ENCODE results near the gene RPLP1.

The RPLP1 gene

GRCh38 chr15:69497667-69498066 is 45.0 kb downstream of the RPLP1 start:
- no peak for TF ChIP-seq CTCF (IDR thresholded peaks at IDR 0.05; ENCODE audit: extremely low read depth, missing control alignments)
- DNase-seq (ENCODE audit: low spot score), result no peak

DNA sequence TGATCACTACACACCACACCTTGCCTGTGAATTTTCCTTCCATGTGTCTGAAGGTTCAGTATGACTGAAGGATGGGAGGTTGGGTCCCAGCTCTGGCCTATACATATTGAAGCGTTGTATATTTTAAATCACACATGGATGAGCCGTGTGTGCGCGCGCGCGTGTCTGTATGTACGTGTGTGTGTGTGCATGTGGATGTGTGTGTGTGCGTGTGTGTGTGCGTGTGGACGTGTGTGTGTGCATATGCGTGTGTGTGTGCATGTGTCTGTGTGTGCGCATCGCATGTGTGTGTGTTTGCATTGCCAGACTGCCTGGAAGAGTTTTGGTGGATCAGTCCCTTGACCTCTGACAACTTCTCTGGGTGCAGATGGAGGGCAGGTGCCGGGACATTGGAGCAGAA is 45.7 kb downstream of the RPLP1 start:
- DNase-seq (ENCODE audit: low spot score), result no peak
- TF ChIP-seq CTCF (IDR thresholded peaks at IDR 0.05; ENCODE audit: extremely low read depth, missing control alignments), result no peak

DNA sequence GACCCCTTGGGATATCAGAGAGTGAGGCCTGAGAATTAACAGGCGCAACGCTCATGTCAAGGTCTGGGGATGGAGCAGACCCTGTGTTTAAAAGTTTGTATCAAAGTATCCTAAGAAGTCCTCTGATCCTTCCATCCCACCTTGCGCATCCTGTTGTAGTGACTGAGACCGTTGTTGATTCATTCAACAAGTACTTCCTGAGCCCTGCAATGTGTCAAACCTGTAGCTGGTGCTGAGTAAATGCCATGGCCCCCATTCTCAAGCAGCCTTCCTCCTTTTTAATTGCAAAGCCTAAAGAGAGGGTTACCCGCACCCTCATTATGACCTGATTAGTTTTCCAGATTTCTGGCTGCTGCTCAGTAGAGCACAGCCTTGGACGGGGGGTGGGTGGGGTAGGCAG is 46.4 kb downstream of the RPLP1 start:
- TF ChIP-seq CTCF (IDR thresholded peaks at IDR 0.05; ENCODE audit: extremely low read depth, missing control alignments), result no peak
- DNase-seq (ENCODE audit: low spot score), result no peak

GRCh38 chr15:69499521-69500211 is 47.0 kb downstream of the RPLP1 start:
- DNase-seq (ENCODE audit: low spot score), result no peak
- TF ChIP-seq CTCF (IDR thresholded peaks at IDR 0.05; ENCODE audit: extremely low read depth, missing control alignments), result no peak

- no peak for TF ChIP-seq CTCF (IDR thresholded peaks at IDR 0.05; ENCODE audit: extremely low read depth, missing control alignments)
- DNase-seq (ENCODE audit: low spot score), result no peak
These were observed 47.7 kb downstream of the RPLP1 start for GRCh38 chr15:69500339-69500738.

DNA sequence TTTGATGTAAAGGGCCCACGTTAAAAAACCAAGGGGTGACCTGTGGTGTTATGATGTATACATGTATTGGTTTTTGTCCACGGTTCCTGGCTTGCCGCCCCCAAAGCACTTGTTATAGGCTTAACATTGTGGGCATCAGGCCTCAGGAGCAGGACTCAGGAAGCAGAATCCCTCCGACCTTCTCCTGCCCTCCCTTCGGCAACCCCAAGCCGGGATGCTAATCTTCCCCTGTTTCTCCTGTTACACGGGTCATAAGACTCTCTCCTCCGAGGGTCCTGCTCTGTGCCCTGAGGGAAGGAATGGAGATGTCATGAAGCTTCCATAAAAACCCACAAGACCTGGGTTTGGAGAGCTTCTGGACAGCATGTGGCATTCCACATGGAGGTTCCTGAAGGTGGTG is 48.8 kb downstream of the RPLP1 start:
- TF ChIP-seq CTCF (IDR thresholded peaks at IDR 0.05; ENCODE audit: extremely low read depth, missing control alignments), result no peak
- DNase-seq (ENCODE audit: low spot score), result no peak

DNA sequence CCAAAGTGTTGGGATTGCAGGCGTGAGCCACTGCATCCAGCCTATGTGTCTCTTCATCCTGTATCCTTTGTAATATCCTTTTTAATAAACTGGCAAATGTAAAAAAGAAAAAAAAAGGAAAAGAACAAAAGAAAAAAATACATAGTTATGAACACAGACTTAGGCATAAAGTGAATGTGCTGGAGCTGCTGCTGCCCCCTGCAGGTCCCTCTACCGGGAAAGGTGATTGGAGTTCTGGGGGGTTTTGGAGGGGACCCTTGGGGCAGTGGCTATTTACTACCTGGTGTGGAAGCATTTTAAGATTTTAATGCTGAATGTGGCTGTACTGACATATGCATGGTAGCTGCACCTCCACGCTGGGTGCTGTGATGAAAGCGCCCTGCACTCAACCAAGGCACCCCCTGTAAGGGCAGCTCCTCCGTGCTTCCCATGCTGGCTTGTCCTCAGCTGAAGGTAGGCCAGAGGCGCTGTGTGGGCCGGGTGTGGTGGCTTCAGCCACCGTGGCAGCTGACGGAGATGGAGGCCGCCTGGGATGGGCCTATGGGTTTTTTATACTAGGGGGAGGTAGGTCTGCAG is 49.9 kb downstream of the RPLP1 start:
- DNase-seq (ENCODE audit: low spot score), result no peak
- no peak for TF ChIP-seq CTCF (IDR thresholded peaks at IDR 0.05; ENCODE audit: extremely low read depth, missing control alignments)

All from GM20000 (cell line).